ENCODE measurements around the gene IL3RA.
"Not testable (repeated sequence)": the region's sequence is repeated elsewhere in the genome, so short reads cannot be mapped to it uniquely, and the experiment has no call there.

The IL3RA gene

GRCh38 chrX:1397441-1398270, 61.1 kb downstream of the IL3RA start:
- Histone ChIP-seq H3K4me3 (ENCODE audit: low read depth, low read length) (no peak overlapping the region), H3K36me3 (ENCODE audit: control insufficient read depth, insufficient read depth, low read length) (peaks cover 27% of the 10 kb centered on the region), H3K9ac (ENCODE audit: low read depth, low read length) (no peak overlapping the region), H3K27me3 (ENCODE audit: control insufficient read depth, insufficient read depth, low read length) (no peaks in the 10 kb centered on the region), H3K9me3 (ENCODE audit: control insufficient read depth, insufficient read depth, low read length) (no peaks in the 10 kb centered on the region), H3K4me1 (ENCODE audit: control insufficient read depth, insufficient read depth, low read length) (peaks cover 3% of the 10 kb centered on the region)

- H3K9me3 ChIP-seq (ENCODE audit: control insufficient read depth, insufficient read depth, low read length) = no peaks in the 10 kb centered on the region
- H3K4me1 ChIP-seq (ENCODE audit: control insufficient read depth, insufficient read depth, low read length) = peaks cover 3% of the 10 kb centered on the region
- H3K36me3 ChIP-seq (ENCODE audit: control insufficient read depth, insufficient read depth, low read length) = peaks cover 36% of the 10 kb centered on the region
- no peak overlapping the region for H3K9ac ChIP-seq (ENCODE audit: low read depth, low read length)
- no peak overlapping the region for H3K4me3 ChIP-seq (ENCODE audit: low read depth, low read length)
- H3K27me3 ChIP-seq (ENCODE audit: control insufficient read depth, insufficient read depth, low read length) = no peaks in the 10 kb centered on the region
These were observed 62.1 kb downstream of the IL3RA start for GRCh38 chrX:1398431-1399340.

GRCh38 chrX:1400049-1400448, 63.5 kb downstream of the IL3RA start:
- no peak overlapping the region for H3K9ac ChIP-seq (ENCODE audit: low read depth, low read length)
- no peaks in the 10 kb centered on the region for H3K27me3 ChIP-seq (ENCODE audit: control insufficient read depth, insufficient read depth, low read length)
- H3K4me3 ChIP-seq (ENCODE audit: low read depth, low read length) = no peak overlapping the region
- peaks cover 46% of the 10 kb centered on the region for H3K36me3 ChIP-seq (ENCODE audit: control insufficient read depth, insufficient read depth, low read length)
- no peaks in the 10 kb centered on the region for H3K9me3 ChIP-seq (ENCODE audit: control insufficient read depth, insufficient read depth, low read length)
- H3K4me1 ChIP-seq (ENCODE audit: control insufficient read depth, insufficient read depth, low read length) = peaks cover 3% of the 10 kb centered on the region

- H3K36me3 ChIP-seq (ENCODE audit: control insufficient read depth, insufficient read depth, low read length) = peaks cover 47% of the 10 kb centered on the region
- peaks cover 3% of the 10 kb centered on the region for H3K4me1 ChIP-seq (ENCODE audit: control insufficient read depth, insufficient read depth, low read length)
- no peak overlapping the region for H3K4me3 ChIP-seq (ENCODE audit: low read depth, low read length)
- no peaks in the 10 kb centered on the region for H3K27me3 ChIP-seq (ENCODE audit: control insufficient read depth, insufficient read depth, low read length)
- H3K9me3 ChIP-seq (ENCODE audit: control insufficient read depth, insufficient read depth, low read length) = no peaks in the 10 kb centered on the region
- no peak overlapping the region for H3K9ac ChIP-seq (ENCODE audit: low read depth, low read length)
These were observed 64.3 kb downstream of the IL3RA start for GRCh38 chrX:1400742-1401471.

GRCh38 chrX:1401611-1402430, 65.2 kb downstream of the IL3RA start:
- Histone ChIP-seq H3K4me1 (ENCODE audit: control insufficient read depth, insufficient read depth, low read length) (peaks cover 3% of the 10 kb centered on the region), H3K4me3 (ENCODE audit: low read depth, low read length) (no peak overlapping the region), H3K27me3 (ENCODE audit: control insufficient read depth, insufficient read depth, low read length) (no peaks in the 10 kb centered on the region), H3K36me3 (ENCODE audit: control insufficient read depth, insufficient read depth, low read length) (peaks cover 53% of the 10 kb centered on the region), H3K9ac (ENCODE audit: low read depth, low read length) (no peak overlapping the region), H3K9me3 (ENCODE audit: control insufficient read depth, insufficient read depth, low read length) (no peaks in the 10 kb centered on the region)

- Histone ChIP-seq H3K27me3 (ENCODE audit: control insufficient read depth, insufficient read depth, low read length) (no peaks in the 10 kb centered on the region), H3K9ac (ENCODE audit: low read depth, low read length) (no peak overlapping the region), H3K9me3 (ENCODE audit: control insufficient read depth, insufficient read depth, low read length) (no peaks in the 10 kb centered on the region), H3K36me3 (ENCODE audit: control insufficient read depth, insufficient read depth, low read length) (peaks cover 59% of the 10 kb centered on the region), H3K4me3 (ENCODE audit: low read depth, low read length) (no peak overlapping the region), H3K4me1 (ENCODE audit: control insufficient read depth, insufficient read depth, low read length) (peaks cover 3% of the 10 kb centered on the region)
These were observed 66.6 kb downstream of the IL3RA start for GRCh38 chrX:1403228-1403627.

GRCh38 chrX:1403867-1404266, 67.3 kb downstream of the IL3RA start:
- not testable (repeated sequence) for H3K27me3 ChIP-seq (ENCODE audit: control insufficient read depth, insufficient read depth, low read length); H3K9me3 ChIP-seq (ENCODE audit: control insufficient read depth, insufficient read depth, low read length); H3K4me1 ChIP-seq (ENCODE audit: control insufficient read depth, insufficient read depth, low read length); H3K9ac ChIP-seq (ENCODE audit: low read depth, low read length); H3K4me3 ChIP-seq (ENCODE audit: low read depth, low read length)
- H3K36me3 ChIP-seq (ENCODE audit: control insufficient read depth, insufficient read depth, low read length) = peaks cover 59% of the 10 kb centered on the region

- H3K36me3 ChIP-seq (ENCODE audit: control insufficient read depth, insufficient read depth, low read length) = peaks cover 61% of the 10 kb centered on the region
These were observed 69.2 kb downstream of the IL3RA start for GRCh38 chrX:1405769-1406168.

GRCh38 chrX:1407035-1407434, 70.5 kb downstream of the IL3RA start:
- Histone ChIP-seq H3K36me3 (ENCODE audit: control insufficient read depth, insufficient read depth, low read length) (peaks cover 61% of the 10 kb centered on the region), H3K27me3 (ENCODE audit: control insufficient read depth, insufficient read depth, low read length) (no peaks in the 10 kb centered on the region), H3K9ac (ENCODE audit: low read depth, low read length) (no peak overlapping the region), H3K9me3 (ENCODE audit: control insufficient read depth, insufficient read depth, low read length) (no peaks in the 10 kb centered on the region), H3K4me3 (ENCODE audit: low read depth, low read length) (no peak overlapping the region), H3K4me1 (ENCODE audit: control insufficient read depth, insufficient read depth, low read length) (no peaks in the 10 kb centered on the region)

More at GRCh38 chrX:1405769-1406168, 69.2 kb downstream of the IL3RA start:
- H3K27me3 ChIP-seq (ENCODE audit: control insufficient read depth, insufficient read depth, low read length); H3K4me1 ChIP-seq (ENCODE audit: control insufficient read depth, insufficient read depth, low read length); H3K9me3 ChIP-seq (ENCODE audit: control insufficient read depth, insufficient read depth, low read length); H3K4me3 ChIP-seq (ENCODE audit: low read depth, low read length); H3K9ac ChIP-seq (ENCODE audit: low read depth, low read length): not testable (repeated sequence)

GRCh38 chrX:1411326-1411725, 74.7 kb downstream of the IL3RA start:
- no peaks in the 10 kb centered on the region for H3K9me3 ChIP-seq (ENCODE audit: control insufficient read depth, insufficient read depth, low read length)
- no peak overlapping the region for H3K4me3 ChIP-seq (ENCODE audit: low read depth, low read length)
- no peaks in the 10 kb centered on the region for H3K27me3 ChIP-seq (ENCODE audit: control insufficient read depth, insufficient read depth, low read length)
- H3K36me3 ChIP-seq (ENCODE audit: control insufficient read depth, insufficient read depth, low read length) = peaks cover 51% of the 10 kb centered on the region
- H3K9ac ChIP-seq (ENCODE audit: low read depth, low read length) = no peak overlapping the region
- H3K4me1 ChIP-seq (ENCODE audit: control insufficient read depth, insufficient read depth, low read length) = no peaks in the 10 kb centered on the region

Measured in iPS-15b (cell line).